Measurements from ENCODE around the gene GBE1. TPM values are rescaled to one million over a fixed set of nuclear protein-coding genes. Genes with fewer than 3 reads are reported as not detected.

GBE1 gene
- total RNA-seq, 1 donor from 2014 or later = 10.9 TPM

DNA sequence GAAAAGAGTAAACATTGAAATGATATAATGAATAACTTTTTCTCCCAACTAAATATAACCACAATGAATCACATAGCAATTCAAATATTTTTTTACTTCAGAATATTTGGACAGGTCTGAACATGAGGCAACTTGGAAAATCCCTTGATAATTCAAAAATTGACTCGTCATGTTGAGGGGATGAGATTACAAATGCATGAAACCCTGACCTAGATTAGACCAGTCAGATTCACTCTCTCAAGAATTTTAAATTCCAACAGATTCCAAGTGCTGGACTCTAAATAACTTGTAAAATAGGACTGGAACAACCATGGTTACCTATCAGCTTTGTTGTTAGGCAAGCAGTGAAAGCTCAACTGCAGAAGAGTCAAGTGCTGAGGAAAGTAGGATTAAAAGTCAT, 317.5 kb downstream of the GBE1 start:
- no peaks in the 10 kb centered on the region for H3K27me3 Mint-ChIP-seq
- no peak overlapping the region for H3K4me3 Mint-ChIP-seq (ENCODE audit: low read depth)
- TF ChIP-seq CTCF (IDR thresholded peaks at IDR 0.05; ENCODE audit: unreplicated experiment) = no peak
- DNase-seq (ENCODE audit: low spot score, unreplicated experiment) = no peak
- H3K9me3 Mint-ChIP-seq (ENCODE audit: low read depth) = no peaks in the 10 kb centered on the region
- H3K36me3 Mint-ChIP-seq (ENCODE audit: insufficient read depth) = no peaks in the 10 kb centered on the region
- H3K27ac Mint-ChIP-seq = no peak overlapping the region
- no peaks in the 10 kb centered on the region for H3K4me1 Mint-ChIP-seq (ENCODE audit: low read depth)

GRCh38 chr3:81443457-81443782, 318.0 kb downstream of the GBE1 start:
- no peaks in the 10 kb centered on the region for H3K9me3 Mint-ChIP-seq (ENCODE audit: low read depth)
- no peaks in the 10 kb centered on the region for H3K4me1 Mint-ChIP-seq (ENCODE audit: low read depth)
- no peak overlapping the region for H3K27ac Mint-ChIP-seq
- no peak for DNase-seq (ENCODE audit: low spot score, unreplicated experiment)
- H3K4me3 Mint-ChIP-seq (ENCODE audit: low read depth) = no peak overlapping the region
- no peaks in the 10 kb centered on the region for H3K27me3 Mint-ChIP-seq
- H3K36me3 Mint-ChIP-seq (ENCODE audit: insufficient read depth) = no peaks in the 10 kb centered on the region
- TF ChIP-seq CTCF (IDR thresholded peaks at IDR 0.05; ENCODE audit: unreplicated experiment) = no peak

- no peak for TF ChIP-seq CTCF (IDR thresholded peaks at IDR 0.05; ENCODE audit: unreplicated experiment)
- Mint-ChIP-seq H3K36me3 (ENCODE audit: insufficient read depth) (no peaks in the 10 kb centered on the region), H3K4me3 (ENCODE audit: low read depth) (no peak overlapping the region), H3K4me1 (ENCODE audit: low read depth) (no peaks in the 10 kb centered on the region), H3K9me3 (ENCODE audit: low read depth) (no peaks in the 10 kb centered on the region), H3K27me3 (no peaks in the 10 kb centered on the region), H3K27ac (no peak overlapping the region)
- DNase-seq (ENCODE audit: low spot score, unreplicated experiment) = no peak
These were observed 318.5 kb downstream of the GBE1 start for GRCh38 chr3:81442758-81443456.

- no peak overlapping the region for H3K4me3 Mint-ChIP-seq (ENCODE audit: low read depth)
- H3K4me1 Mint-ChIP-seq (ENCODE audit: low read depth) = no peaks in the 10 kb centered on the region
- H3K36me3 Mint-ChIP-seq (ENCODE audit: insufficient read depth) = no peaks in the 10 kb centered on the region
- no peak for TF ChIP-seq CTCF (IDR thresholded peaks at IDR 0.05; ENCODE audit: unreplicated experiment)
- no peak for DNase-seq (ENCODE audit: low spot score, unreplicated experiment)
- H3K27me3 Mint-ChIP-seq = no peaks in the 10 kb centered on the region
- no peak overlapping the region for H3K27ac Mint-ChIP-seq
- no peaks in the 10 kb centered on the region for H3K9me3 Mint-ChIP-seq (ENCODE audit: low read depth)
These were observed 320.8 kb downstream of the GBE1 start for GRCh38 chr3:81440661-81441060.
